HG03469 (cell line): ENCODE measurements around the gene CYP2U1.
"Not testable (repeated sequence)": the region's sequence is repeated elsewhere in the genome, so short reads cannot be mapped to it uniquely, and the experiment has no call there.

Experiments
- ATAC-seq: cut with Tn5 transposase; IDR thresholded peaks from one replicate; pipeline ENCODE4 v1.9.1; 2021; ENCODE audit warnings: mild to moderate bottlenecking, moderate library complexity, moderate number of reproducible peaks; ENCODE audit not compliant: unreplicated experiment

Gene CYP2U1

DNA sequence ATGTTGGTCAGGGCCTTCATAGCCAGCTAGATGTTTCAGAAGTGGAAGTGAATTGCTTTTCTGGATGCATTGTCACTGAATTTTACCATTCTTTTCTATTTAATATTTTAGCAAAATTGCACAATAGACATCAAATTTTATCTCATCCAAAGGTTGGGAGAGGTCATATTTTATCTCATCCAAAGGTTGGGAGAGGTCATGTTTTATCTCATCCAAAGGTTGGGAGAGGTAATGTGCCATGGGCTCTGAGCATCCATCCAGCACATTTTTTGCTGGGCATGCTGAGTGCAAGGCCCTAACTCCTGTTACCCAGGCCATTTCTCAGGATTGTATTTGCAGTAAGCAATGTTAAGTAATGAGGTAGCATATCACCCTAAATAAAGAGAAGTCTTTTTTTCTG is 14.7 kb upstream of the CYP2U1 start:
- no peak for ATAC-seq

DNA sequence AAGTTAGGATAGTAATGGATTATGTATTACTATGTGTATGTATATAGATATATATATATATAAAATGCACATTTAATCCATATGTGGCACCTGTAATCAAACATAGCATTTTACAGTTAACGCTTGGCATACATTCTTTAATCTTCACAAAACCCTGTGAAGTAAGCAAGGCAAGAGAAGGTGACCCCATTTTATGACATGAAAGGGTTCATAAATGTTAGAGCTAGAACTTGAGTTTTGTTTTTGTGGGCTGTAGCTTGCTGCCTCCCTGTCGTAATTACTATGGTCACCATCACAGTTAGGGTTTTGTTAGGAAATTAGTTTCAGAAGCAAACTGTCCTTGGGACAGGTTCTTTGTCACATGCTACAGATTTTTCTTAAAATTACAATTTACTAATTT is 13.8 kb upstream of the CYP2U1 start:
- no peak for ATAC-seq

DNA sequence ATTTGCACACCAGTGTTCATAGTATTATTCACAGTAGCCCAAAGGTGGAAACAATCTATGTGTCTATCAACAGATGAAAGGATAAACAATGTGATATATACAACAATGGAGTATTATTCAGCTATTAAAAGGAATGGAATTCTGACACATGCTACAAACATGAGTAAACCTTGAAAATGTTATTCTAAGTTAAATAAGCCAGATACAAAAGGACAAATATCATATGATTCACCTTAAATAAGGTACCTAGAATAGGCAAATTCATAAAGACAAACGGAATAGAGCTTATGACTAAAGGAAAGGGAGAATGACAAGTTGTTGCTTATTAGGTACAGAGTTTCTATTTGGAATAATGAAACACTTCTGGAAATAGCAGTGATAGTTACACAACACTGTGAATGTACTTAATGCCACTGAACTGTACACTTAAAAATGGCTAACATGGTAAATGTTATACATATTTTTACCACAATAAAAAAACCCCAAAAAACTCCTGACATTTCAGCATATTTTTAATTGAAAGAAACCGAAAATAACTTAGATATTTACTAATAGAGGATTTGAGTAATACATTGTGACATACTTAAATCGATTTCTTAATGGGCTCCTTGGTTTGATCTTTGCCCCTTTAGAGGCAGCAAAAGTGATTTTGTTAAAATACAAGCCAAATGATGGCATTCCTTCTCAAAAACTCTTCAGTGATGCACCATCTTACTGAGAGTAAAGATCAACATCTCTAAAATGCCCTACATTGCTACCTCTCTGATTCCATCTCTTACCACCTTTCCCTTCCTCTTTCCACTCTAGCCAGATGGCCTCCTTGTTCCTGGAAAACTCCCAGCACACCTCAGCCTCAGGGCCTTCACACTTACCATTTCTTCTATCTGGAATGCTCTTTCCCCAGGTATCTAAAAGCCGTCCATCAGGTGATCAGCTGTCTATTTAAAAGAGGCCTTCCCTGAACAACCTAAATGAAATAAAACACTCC is 8.6 kb upstream of the CYP2U1 start:
- ATAC-seq, result no peak

DNA sequence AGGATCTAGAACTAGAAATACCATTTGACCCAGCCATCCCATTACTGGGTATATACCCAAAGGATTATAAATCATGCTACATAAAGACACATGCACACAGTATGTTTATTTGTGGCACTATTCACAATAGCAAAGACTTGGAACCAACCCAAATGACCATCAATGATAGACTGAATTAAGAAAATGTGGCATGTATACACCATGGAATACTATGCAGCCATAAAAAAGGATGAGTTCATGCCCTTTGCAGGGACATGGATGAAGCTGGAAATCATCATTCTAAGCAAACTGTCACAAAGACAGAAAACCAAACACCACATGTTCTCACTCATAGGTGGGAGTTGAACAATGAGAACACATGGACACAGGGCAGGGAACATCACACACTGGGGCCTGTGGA is 5.6 kb upstream of the CYP2U1 start:
- ATAC-seq, result not testable (repeated sequence)

DNA sequence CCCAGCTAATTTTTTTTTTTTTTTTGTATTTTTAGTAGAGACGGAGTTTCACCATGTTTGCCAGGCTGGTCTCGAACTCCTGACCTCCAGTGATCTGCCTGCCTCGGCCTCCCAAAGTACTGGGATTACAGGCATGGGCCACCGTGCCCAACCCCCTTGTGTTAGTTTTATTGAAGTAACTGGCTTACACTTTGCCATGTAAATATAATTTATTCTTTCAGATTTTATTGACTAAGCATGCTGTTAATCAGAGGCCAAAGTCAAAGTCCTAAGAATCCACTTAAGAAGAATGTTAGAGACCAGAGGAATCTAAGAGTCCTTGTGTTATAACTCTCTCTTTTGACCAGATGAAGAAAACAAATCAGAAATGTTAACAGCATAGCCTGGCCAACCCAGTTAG is 4.5 kb upstream of the CYP2U1 start:
- ATAC-seq, result not testable (repeated sequence)

DNA sequence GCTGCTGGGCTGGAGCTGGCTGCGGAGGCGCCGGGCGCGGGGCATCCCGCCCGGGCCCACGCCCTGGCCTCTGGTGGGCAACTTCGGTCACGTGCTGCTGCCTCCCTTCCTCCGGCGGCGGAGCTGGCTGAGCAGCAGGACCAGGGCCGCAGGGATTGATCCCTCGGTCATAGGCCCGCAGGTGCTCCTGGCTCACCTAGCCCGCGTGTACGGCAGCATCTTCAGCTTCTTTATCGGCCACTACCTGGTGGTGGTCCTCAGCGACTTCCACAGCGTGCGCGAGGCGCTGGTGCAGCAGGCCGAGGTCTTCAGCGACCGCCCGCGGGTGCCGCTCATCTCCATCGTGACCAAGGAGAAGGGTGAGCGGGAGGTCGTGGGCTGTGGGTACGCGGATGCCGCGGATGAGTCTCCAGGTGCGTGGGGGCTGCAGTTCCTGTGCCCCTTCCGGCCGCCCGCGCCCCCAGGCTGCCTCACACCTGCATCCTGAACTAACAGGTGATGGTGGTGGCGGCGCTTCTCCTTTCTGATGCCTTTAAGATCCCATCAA is 499 bp downstream of the CYP2U1 start:
- ATAC-seq, result peak; percentile 3

DNA sequence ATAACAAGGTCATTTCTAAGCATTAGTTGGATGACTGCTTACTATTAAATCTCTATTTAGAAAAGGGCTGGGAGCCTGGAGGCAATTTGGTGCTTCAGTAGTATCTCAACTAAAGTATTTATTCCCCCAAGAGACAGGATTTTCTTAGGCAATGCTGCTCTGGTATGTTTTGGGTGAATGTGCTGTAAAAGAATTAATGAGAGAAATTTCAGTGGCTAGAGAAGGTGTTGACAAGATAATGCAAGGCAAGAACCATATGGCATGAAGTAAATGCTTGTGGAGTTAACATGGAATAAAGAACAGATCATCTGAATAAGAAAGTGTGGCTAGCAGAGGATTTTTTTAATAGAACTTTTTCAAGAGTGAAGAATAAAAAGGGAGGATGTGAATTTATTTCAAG is 3.9 kb downstream of the CYP2U1 start:
- no peak for ATAC-seq

DNA sequence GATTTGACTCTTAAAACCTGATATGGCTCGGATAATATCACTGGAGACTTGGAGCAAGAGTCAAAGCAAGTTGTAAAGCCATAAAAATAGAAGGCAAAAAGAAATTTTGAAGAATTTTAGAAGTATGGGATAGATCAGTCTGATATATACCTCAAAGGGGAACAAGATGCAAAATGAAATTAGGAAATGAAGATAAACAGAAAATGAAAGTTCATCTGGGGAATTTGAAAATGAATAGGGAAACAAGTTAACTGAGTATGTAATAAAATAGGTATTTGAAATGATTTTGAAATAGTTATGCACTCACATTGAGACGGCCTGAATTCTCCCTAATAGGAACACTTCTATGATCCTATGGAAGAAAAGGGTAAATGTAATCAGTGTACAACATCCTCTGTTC is 5.7 kb downstream of the CYP2U1 start:
- no peak for ATAC-seq

DNA sequence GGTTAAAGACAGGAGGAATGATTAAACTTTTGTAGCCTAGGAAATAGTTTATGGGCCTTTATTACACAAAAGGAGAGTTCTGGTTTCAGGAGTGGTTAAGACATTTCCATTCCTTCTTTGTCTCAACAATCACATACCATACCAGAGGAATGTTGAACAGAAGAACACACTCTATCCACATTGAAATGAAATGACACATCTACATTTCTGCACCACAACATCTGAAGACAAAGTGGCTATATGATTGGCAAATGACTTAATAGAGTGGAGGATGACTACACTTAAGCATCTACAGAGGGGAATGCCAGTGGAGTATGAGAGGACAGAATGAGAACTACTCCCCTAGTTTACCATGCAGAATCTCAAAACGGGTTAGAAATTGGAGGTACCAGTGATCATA is 8.0 kb downstream of the CYP2U1 start:
- ATAC-seq, result no peak

DNA sequence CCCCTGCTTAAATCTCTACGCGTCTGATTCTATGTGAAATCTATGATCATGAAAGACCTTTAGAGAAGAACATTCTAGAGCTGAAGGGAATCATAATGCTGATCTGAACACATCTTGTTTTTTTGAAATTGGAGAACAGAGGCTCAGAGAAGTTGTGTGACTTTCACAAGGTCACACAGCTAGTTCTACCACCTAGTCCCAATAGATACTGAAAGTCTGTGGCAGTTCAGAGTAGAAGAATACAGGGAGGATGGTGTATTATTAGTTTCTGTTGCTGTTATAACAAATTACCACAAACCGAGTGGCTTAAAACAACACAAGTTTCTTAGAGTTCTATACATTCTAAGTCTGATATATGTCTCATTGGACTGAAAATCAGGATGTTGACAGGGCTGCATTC is 14.5 kb downstream of the CYP2U1 start:
- ATAC-seq, result no peak

DNA sequence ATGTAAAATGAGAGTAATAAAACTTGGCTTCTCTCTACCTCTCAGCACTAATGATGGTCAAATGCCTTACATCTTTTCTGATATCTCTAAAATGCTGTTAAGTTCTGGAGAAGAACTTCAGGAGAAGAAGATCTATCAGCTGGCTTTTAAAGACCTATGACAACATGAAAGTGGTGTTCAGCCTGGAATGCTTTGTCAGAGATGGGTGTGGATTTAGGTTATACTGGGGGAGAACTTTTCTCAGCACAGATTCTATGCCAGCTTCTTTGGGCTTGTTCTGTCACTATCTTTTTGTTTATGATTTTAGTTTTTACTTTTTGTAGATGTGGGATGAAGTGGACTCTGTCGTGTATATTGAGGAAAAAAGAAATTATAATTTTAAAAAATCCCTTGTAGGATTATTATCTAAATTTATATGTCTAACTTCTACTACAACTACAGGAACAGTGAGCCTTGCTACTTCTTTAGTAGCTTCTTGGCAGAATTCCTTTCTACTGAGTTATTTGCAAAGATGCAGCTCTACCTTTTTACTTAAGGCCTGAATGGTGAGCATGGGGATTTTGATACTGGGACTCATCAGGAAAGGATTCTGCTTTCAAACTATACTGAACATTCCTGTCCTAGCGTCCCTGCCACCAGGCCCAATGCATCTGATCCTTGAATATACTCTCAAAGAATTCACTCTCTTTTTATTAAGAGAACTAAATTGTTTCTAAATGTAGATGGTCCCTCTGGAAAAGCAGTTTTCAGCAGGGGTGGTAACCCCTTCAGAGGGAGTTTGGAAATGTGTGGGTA is 19.6 kb downstream of the CYP2U1 start:
- no peak for ATAC-seq

DNA sequence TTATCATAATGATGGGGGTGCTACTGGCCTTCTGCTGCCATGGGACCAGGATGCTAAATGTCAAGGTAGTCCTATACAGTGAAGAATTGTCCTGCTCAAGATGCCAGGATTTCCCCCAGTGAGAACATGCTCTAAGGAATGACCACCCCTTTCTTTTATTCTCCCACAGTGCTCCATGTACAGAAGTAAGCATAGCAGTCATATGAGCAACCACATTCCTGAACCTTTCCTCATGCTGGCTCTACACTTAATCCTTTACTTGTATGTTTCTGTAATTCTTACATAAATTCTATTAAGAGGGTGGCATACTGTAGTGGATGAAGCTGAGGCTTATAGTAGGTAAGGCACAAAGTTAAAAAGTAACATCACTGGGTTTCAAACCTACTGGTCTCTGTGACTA is 20.2 kb downstream of the CYP2U1 start:
- no peak for ATAC-seq

DNA sequence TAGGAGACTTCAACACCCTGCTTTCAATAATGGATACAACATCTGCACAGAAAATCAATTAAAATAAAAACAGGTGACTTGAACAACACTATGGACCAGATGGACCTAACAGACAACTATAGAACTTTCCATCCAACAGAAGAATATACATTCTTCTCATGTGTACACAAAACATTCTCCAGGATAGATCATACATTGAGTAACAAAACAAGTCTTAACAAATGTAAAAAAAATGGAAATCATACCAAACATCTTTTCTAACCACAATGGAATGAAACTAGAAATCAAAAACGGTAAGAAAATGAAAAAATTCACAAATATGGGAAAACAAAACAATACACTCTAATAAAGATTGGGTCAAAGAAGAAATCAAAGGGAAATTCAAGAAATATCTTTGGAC is 24.7 kb downstream of the CYP2U1 start:
- ATAC-seq, result no peak

DNA sequence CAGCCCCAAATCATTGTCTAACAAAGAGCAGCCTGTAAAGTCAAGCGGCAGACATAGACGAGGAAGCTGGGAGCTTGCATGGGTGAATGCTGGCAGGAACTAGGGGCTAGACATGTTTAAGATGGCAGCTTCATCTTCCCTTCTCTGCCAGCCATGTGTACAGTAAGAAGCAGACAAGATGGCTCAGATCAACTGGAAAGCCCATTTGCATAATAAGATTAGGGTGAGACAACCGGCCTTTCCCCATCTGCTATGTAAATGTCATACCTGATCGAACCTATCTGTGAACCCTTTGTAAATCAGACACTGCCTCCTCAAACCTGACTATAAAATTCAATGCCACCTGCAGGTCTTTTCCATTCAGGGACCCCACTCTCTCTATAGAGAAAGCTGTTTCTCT is 35.6 kb downstream of the CYP2U1 start:
- ATAC-seq, result no peak

DNA sequence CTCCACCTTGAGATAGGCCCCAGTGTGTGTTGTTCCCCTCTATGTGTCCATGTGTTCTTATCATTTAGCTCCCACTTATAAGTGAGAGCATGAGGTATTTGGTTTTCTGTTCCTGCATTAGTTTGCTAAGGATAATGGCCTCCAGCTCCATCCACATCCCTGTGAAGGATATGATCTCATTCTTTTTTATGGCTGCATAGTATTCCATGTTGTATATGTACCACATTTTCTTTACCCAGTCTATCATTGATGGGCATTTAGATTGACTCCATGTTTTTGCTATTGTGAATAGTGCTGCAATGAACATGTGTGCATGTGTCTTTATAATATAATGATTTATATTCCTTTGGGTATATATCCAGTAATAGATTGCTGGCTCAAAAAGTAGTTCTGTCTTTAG is 36.2 kb downstream of the CYP2U1 start:
- ATAC-seq, result not testable (repeated sequence)

DNA sequence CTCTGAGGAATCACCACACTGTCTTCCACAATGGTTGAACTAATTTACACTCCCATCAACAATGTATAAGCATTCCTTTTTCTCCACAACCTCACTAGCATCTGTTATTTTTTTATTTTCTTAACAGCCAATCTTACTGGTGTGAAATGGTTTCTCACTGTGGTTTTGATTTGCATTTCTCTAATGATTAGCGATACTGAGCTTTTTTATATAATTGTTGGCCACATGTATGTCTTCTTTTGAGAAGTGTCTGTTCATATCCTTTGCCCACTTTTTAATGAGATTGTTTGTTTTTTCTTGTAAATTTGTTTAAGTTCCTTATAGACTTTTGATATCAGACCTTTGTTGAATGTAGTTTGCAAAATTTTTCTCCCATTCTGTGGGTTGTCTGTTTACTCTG is 36.6 kb downstream of the CYP2U1 start:
- not testable (repeated sequence) for ATAC-seq

DNA sequence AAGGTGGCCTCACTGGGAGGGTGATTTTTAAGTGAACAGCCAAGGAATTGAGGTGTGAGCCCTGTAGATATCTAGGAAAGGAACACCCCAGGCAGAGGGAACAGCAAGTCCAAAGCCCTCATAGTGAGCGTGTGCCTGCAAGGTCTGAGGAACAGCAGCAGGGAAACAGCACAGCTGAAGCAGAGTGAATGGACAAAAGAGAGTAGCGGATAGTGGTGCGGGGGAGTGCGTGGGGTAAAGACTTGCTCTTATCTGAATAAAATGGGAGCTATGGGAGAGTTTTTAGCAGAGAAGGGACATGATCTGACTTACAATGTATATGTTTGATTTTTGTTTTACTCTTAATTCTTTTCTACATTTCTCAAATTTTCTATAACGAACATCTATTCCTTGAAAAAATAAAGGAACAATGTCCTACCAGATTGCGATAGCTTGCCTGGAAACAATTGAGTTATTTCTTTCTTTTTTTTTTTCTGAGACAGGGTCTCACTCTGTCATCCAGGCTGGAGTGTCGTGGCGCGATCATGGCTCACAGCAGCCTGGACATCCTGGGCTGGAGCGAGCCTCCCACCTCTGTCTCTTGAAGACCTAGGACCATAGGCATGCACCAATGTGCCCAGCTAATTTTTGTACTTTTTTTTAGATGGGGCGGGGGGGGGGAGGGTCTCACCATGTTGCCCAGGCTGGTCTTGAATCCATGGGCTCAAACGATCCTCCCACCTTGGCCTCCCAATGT is 38.9 kb downstream of the CYP2U1 start:
- no peak for ATAC-seq

DNA sequence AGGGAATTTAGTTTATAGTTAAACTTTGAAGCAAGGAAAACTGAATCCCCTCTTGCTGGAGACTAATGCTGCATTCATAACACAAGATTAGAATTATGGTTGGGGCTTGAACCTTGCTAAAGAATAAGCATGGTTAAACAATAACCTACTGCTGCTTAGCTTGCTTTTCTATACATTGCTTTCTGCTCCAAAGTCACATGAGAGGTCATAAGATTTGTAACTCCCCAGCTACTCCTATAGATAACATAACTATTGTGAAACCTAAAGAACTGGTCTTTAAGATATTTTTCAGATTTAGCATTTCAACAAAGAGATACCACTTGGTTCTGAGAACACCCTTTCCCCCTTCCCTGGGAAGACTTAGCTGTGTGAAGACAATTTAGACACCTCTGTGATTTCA is 41.3 kb downstream of the CYP2U1 start:
- ATAC-seq, result no peak

DNA sequence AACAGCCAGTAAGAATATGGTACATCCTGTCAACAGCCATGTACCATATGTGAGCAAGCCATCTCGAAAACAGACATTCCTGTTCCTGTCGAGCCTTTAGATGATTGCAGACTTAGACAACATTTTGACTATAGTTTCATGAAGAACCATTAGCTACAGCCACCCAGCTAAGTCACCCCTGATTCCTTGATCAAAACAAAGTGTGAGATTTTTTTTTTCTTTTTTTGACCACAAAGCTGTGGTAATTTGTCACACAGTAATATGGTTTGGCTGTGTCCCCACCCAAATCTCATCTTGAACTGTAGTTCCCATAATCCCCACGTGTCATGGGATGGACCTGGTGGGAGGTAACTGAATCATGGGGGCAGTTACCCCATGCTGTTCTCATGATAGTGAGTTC is 43.2 kb downstream of the CYP2U1 start:
- ATAC-seq, result no peak

DNA sequence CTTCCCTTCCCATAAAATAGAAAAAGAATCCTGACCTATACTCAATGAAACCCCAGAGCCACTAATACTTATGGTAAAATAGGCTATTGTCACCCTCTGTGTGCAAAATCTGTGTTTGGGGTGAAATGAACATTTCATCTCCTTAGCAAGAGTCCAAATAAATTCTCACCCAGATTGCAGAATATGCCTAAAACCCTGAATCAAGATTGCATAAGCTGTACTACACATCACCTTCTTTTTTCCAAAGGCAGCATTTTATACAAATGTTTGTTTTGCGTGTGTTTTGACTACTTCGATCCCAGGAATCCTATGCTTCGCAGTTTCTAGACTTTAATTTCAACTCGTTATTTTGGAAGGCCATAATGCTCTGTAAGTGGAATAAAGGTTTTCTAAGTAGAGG is 46.1 kb downstream of the CYP2U1 start:
- ATAC-seq, result no peak
